ENCODE data around the gene ATF6. TPM values are rescaled to one million over a fixed set of nuclear protein-coding genes. Genes with fewer than 3 reads are reported as not detected.

Gene ATF6
- total and polyA plus RNA-seq, 2 of the 8 experiments (the other 6 are each of a cell fraction or from before 2014, with no cell fraction given), result 4.6 to 10.0 TPM

GRCh38 chr1:161949548-161949947 is 183.4 kb downstream of the ATF6 start:
- POLR2A ChIA-PET (ENCODE audit: partially characterized antibody), result no interaction called here
- H3K79me2 ChIP-seq (ENCODE audit: control insufficient read depth in 1 of 2, insufficient read depth in 2 of 2, low read length in 2 of 2), result no peaks in the 10 kb centered on the region
- no peak overlapping the region for H2BK15ac ChIP-seq (ENCODE audit: low read length)
- H2BK120ac ChIP-seq (replicated peaks; ENCODE audit: low read depth, low read length), result no peak overlapping the region
- H3K4me1 ChIP-seq (replicated peaks in 1 of 4; ENCODE audit: control insufficient read depth in 3 of 4, insufficient read depth in 4 of 4, low read length in 3 of 4), result peaks cover 0 to 9% (median 7%) of the 10 kb centered on the region in 4 experiments; a peak in 4 of 7 replicates
- no peak overlapping the region for H3K18ac ChIP-seq (ENCODE audit: extremely low read depth, low read length)
- no peaks in the 10 kb centered on the region for H4K20me1 ChIP-seq (replicated peaks in 1 of 2; ENCODE audit: control insufficient read depth in 1 of 2, insufficient read depth in 2 of 2, low read length in 2 of 2)
- H3K36me3 ChIP-seq (ENCODE audit: control insufficient read depth in 2 of 4, insufficient read depth in 4 of 4, low read length in 3 of 4), result no peaks in the 10 kb centered on the region
- no peaks in the 10 kb centered on the region for H3K23me2 ChIP-seq (ENCODE audit: low read depth, low read length)
- no peak overlapping the region for H2BK20ac ChIP-seq (ENCODE audit: low read length)
- H2AK5ac ChIP-seq (ENCODE audit: low read depth, low read length), result no peak overlapping the region
- H2AFZ ChIP-seq (ENCODE audit: low read length), result no peak overlapping the region
- H3K9ac ChIP-seq (replicated peaks in 1 of 4; ENCODE audit: extremely low read depth in 1 of 4, low read depth in 3 of 4, low read length in 3 of 4), result no peak overlapping the region
- no peak overlapping the region for H3K23ac ChIP-seq (ENCODE audit: insufficient read length)
- H4K8ac ChIP-seq (ENCODE audit: extremely low read depth, insufficient read depth, low read length), result no peak overlapping the region
- 97% methylated on average over 2 of the region's 2 CpGs; no CpG with 5 or more reads in 1 of the 2 experiments for WGBS, 2 experiments (ENCODE audit: extremely low coverage in 1 of 2, insufficient coverage in 1 of 2, insufficient read length in 1 of 2, insufficient replicate concordance in 2 of 2, low coverage in 1 of 2, low lambda C conversion rate in 2 of 2, missing lambda C conversion rate in 1 of 2)
- FAIRE-seq, result no peak
- H3K4ac ChIP-seq (replicated peaks; ENCODE audit: insufficient read length, low read depth, low read length), result no peak overlapping the region
- no peak overlapping the region for H3K56ac ChIP-seq (replicated peaks; ENCODE audit: insufficient read length, low read depth, low read length)
- no peaks in the 10 kb centered on the region for H3K9me3 ChIP-seq (ENCODE audit: insufficient read depth in 2 of 2, low read depth in 1 of 2, low read length in 1 of 2)
- H2BK12ac ChIP-seq (ENCODE audit: low read depth, low read length), result no peak overlapping the region
- H3K27me3 ChIP-seq (replicated peaks in 1 of 4; ENCODE audit: control insufficient read depth in 3 of 4, extremely low read depth in 1 of 4, insufficient read depth in 3 of 4, low read length in 3 of 4), result no peaks in the 10 kb centered on the region
- H3K27ac ChIP-seq (ENCODE audit: low read depth, low read length), result no peak overlapping the region
- no peak overlapping the region for H3K14ac ChIP-seq (ENCODE audit: insufficient read length)
- no peak overlapping the region for H3K4me2 ChIP-seq (ENCODE audit: insufficient read depth in 1 of 2, low read depth in 2 of 2, low read length in 2 of 2)
- no peaks in the 10 kb centered on the region for H3K79me1 ChIP-seq (ENCODE audit: low read depth, low read length)
- no peak overlapping the region for H3K4me3 ChIP-seq (ENCODE audit: extremely low read depth in 1 of 4, insufficient read depth in 2 of 4, low read depth in 3 of 4, low read length in 4 of 4)
- DNase-seq (ENCODE audit: low read depth in 1 of 2, low spot score in 2 of 2), result no peak
- H4K91ac ChIP-seq (replicated peaks; ENCODE audit: insufficient read length, low read length), result no peak overlapping the region
- CTCF ChIA-PET (ENCODE audit: partially characterized antibody), result no interaction called here
- no peak overlapping the region for H4K5ac ChIP-seq (ENCODE audit: insufficient read length, low read depth, low read length)
- H2BK5ac ChIP-seq (ENCODE audit: low read depth, low read length), result no peak overlapping the region
- TF ChIP-seq SP1 (IDR thresholded peaks at IDR 0.05; ENCODE audit: low read depth, low read length), result no peak
- TF ChIP-seq MAX (IDR thresholded peaks at IDR 0.05), result no peak
- no peak for TF ChIP-seq RBBP5 (IDR thresholded peaks at IDR 0.05; ENCODE audit: borderline replicate concordance, low read depth, low read length)

All from H1 (cell line).